B cell (primary cell): ENCODE data around the gene ZBTB6. TPM values are rescaled to one million over a fixed set of nuclear protein-coding genes. Genes with fewer than 3 reads are reported as not detected.

Source experiments
- ATAC-seq: fragments of 200-7000 bp; cut with Tn5 transposase; one replicate; pipeline ENCODE4 v1.10.0; 2021; ENCODE audit warnings: low read depth, mild to moderate bottlenecking, moderate number of reproducible peaks, moderate library complexity
- CTCF ChIA-PET: fragments of 350-600 bp; sonication (Branson Sonifier 250); formaldehyde crosslinking; loops from one replicate; lab custom pipeline; 2021; ENCODE audit warnings: antibody characterized with exemption, inconsistent platforms; lab: Charles Lee
- POLR2A ChIA-PET: fragments of 350-600 bp; sonication (Branson Sonifier 250); formaldehyde crosslinking; loops from one replicate; lab custom pipeline; 2021; ENCODE audit warnings: antibody characterized with exemption; lab: Charles Lee
- DNase-seq: peaks from one replicate; pipeline ENCODE4 v3.0.0; 2013
- H2AFZ ChIP-seq: 2 replicates; pipeline ENCODE4 v1.6.1; 2012; ENCODE audit warnings: mild to moderate bottlenecking, low read depth, low read length; ENCODE audit not compliant: insufficient read depth, poor library complexity, severe bottlenecking
- H3K27ac ChIP-seq, 2 donors: 1 replicate in 1 of 2; 2 replicates in 1 of 2; pipeline ENCODE4 v1.5.1; 2012 to 2013; ENCODE audit warnings: low read length in 2 of 2, mild to moderate bottlenecking in 2 of 2, moderate library complexity in 1 of 2
- H3K27me3 ChIP-seq, 4 experiments: fragments of 200-600 bp in 1 of 4; sonication (generic) in 1 of 4; replicated peaks in 1 of 4; 1 replicate in 2 of 4; 2 replicates in 2 of 4; pipeline versions ENCODE4 v1.6.1 to v1.7.0; 2013 to 2016; ENCODE audit warnings: low read length in 3 of 4, mild to moderate bottlenecking in 2 of 4, mixed read lengths in 1 of 4, moderate library complexity in 1 of 4; ENCODE audit not compliant: insufficient read depth in 4 of 4, control insufficient read depth in 3 of 4; ENCODE audit errors: control extremely low read depth in 1 of 4
- H3K36me3 ChIP-seq, 2 experiments: replicated peaks in 1 of 2; 1 replicate in 1 of 2; 2 replicates in 1 of 2; pipeline versions ENCODE4 v1.6.1 to v1.7.1; 2013; ENCODE audit warnings: low read length in 1 of 2; ENCODE audit not compliant: insufficient read depth in 2 of 2, control insufficient read depth in 1 of 2; ENCODE audit errors: control extremely low read depth in 1 of 2, extremely low read depth in 1 of 2
- H3K4me1 ChIP-seq, 2 donors: fragments of 200-600 bp in 1 of 2; sonication (generic) in 1 of 2; 1 replicate in 1 of 2; 2 replicates in 1 of 2; pipeline versions ENCODE4 v1.5.1 to v1.6.1; 2013 to 2017; ENCODE audit warnings: low read length in 2 of 2; ENCODE audit not compliant: control insufficient read depth in 2 of 2, insufficient read depth in 2 of 2
- H3K4me2 ChIP-seq: replicated peaks from 2 replicates; pipeline ENCODE3; 2012; ENCODE audit warnings: mild to moderate bottlenecking, low read depth, low read length; ENCODE audit not compliant: poor library complexity, severe bottlenecking
- H3K4me3 ChIP-seq, 5 experiments: fragments of 200-600 bp in 1 of 5; sonication (generic) in 1 of 5; 1 replicate in 3 of 5; 2 replicates in 2 of 5; pipeline versions ENCODE4 v1.5.1 to v1.7.0; 2011 to 2016; ENCODE audit warnings: low read length in 4 of 5, mild to moderate bottlenecking in 4 of 5, low read depth in 2 of 5, control low read depth in 1 of 5, moderate library complexity in 1 of 5; ENCODE audit not compliant: insufficient read depth in 1 of 5; ENCODE audit errors: control extremely low read depth in 1 of 5, extremely low read depth in 1 of 5
- H3K79me2 ChIP-seq: fragments of 200-600 bp; sonication (generic); one replicate; pipeline ENCODE4 v1.6.0; 2016; ENCODE audit warnings: low read length; ENCODE audit not compliant: control insufficient read depth, insufficient read depth
- H3K9ac ChIP-seq: fragments of 200-600 bp; sonication (generic); 2 replicates; pipeline ENCODE4 v1.6.1; 2017; ENCODE audit warnings: mild to moderate bottlenecking, low read length, moderate library complexity
- H3K9me3 ChIP-seq, 3 donors: one replicate each; pipeline versions ENCODE4 v1.6.1 to v1.7.1; 2013; ENCODE audit warnings: low read length in 2 of 3; ENCODE audit not compliant: control insufficient read depth in 2 of 3, insufficient read depth in 1 of 3; ENCODE audit errors: control extremely low read depth in 1 of 3
- H4K20me1 ChIP-seq: 2 replicates; pipeline ENCODE4 v1.6.0; 2012; ENCODE audit warnings: mild to moderate bottlenecking, low read length; ENCODE audit not compliant: insufficient read depth, control insufficient read depth, poor library complexity, severe bottlenecking
- H3K27ac Mint-ChIP-seq: one replicate; pipeline ENCODE4 v1.8.0; 2021; ENCODE audit warnings: mixed read lengths
- H3K27me3 Mint-ChIP-seq: one replicate; pipeline ENCODE4 v1.8.0; 2021; ENCODE audit warnings: mixed read lengths
- H3K4me1 Mint-ChIP-seq: one replicate; pipeline ENCODE4 v1.8.0; 2021; ENCODE audit warnings: mixed read lengths
- H3K4me3 Mint-ChIP-seq: one replicate; pipeline ENCODE4 v1.8.0; 2021; ENCODE audit warnings: mixed read lengths
- H3K9me3 Mint-ChIP-seq: one replicate; pipeline ENCODE4 v1.8.0; 2022; ENCODE audit warnings: mixed read lengths; ENCODE audit not compliant: insufficient read depth
- EZH2 ChIP-seq: IDR thresholded peaks from 2 replicates; pipeline ENCODE4 v1.6.1; 2012; ENCODE audit warnings: borderline replicate concordance, low read depth, mild to moderate bottlenecking, moderate library complexity, low read length; ENCODE audit not compliant: insufficient read depth, poor library complexity, severe bottlenecking
- WGBS: methylation state at CpG from one replicate; pipeline ENCODE4 v1.1.5; 2013; ENCODE audit warnings: missing lambda C conversion rate; ENCODE audit not compliant: insufficient coverage; 5-methylcytosine and 5-hydroxymethylcytosine counted together
- intact Hi-C: fragments of 100-400 bp; cut with micrococcal nuclease; formaldehyde crosslinking; loops from one replicate; pipeline ENCODE4 v1.10.0; 2022
- polyA plus RNA-seq: library from polyadenylated mRNA; depleted of rRNA; stranded (reverse); fragments of >200 nt; gene quantifications from 2 replicates; pipeline ENCODE4 v1.2.3, GENCODE V29; 2012
- total RNA-seq, 2 donors: library from RNA; stranded (reverse); fragments of 120-200 nt in 1 of 2; gene quantifications; 1 replicate in 1 of 2; 2 replicates in 1 of 2; pipeline versions ENCODE4 v1.2.3 to v1.2.4, GENCODE V29; 2013 to 2022
- TF ChIP-seq, protein P1 (sequence below): fragments of 200-600 bp; IDR thresholded peaks from one replicate; pipeline ENCODE4 v1.8.0; 2022; ENCODE audit warnings: antibody characterized with exemption, mild to moderate bottlenecking

The ZBTB6 gene
- total and polyA plus RNA-seq, 2 donors (not counting 1 experiment from before 2014, with no cell fraction given), result 1.3 to 19.9 TPM

DNA sequence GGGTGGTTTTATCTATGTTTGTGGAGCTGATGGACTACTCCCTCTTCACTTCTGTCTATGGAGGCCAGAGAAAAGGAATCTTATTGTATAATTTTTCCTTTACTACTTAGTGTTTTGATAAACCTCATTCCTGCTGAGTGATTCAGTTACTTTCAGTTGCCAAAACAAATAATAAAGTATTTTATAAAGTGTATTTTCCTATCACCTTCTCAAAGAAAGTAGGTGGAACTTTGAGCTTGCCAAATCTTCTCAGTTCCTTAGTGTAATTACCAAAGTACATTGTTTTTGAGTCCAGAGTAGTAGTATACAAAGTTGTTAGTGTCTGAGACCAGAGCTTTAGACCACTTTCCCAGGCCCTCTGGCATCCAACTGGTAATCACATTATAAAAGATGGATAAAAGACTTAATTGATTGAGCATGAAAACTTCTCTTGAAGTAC, 41.1 kb upstream of the ZBTB6 start:
- H3K4me1 Mint-ChIP-seq, result peaks cover 23% of the 10 kb centered on the region
- no peaks in the 10 kb centered on the region for H3K4me1 ChIP-seq
- TF ChIP-seq, protein P1, sequence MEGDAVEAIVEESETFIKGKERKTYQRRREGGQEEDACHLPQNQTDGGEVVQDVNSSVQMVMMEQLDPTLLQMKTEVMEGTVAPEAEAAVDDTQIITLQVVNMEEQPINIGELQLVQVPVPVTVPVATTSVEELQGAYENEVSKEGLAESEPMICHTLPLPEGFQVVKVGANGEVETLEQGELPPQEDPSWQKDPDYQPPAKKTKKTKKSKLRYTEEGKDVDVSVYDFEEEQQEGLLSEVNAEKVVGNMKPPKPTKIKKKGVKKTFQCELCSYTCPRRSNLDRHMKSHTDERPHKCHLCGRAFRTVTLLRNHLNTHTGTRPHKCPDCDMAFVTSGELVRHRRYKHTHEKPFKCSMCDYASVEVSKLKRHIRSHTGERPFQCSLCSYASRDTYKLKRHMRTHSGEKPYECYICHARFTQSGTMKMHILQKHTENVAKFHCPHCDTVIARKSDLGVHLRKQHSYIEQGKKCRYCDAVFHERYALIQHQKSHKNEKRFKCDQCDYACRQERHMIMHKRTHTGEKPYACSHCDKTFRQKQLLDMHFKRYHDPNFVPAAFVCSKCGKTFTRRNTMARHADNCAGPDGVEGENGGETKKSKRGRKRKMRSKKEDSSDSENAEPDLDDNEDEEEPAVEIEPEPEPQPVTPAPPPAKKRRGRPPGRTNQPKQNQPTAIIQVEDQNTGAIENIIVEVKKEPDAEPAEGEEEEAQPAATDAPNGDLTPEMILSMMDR, result no peak
- TF ChIP-seq EZH2, result no peak
- no peak overlapping the region for H3K9ac ChIP-seq
- peaks cover 74% of the 10 kb centered on the region for H3K79me2 ChIP-seq
- no peak overlapping the region for H2AFZ ChIP-seq
- H3K27me3 ChIP-seq, result no peaks in the 10 kb centered on the region
- no peak overlapping the region for H3K27ac ChIP-seq
- peaks cover 27% of the 10 kb centered on the region for H4K20me1 ChIP-seq
- intact Hi-C loops, result no loop called here
- H3K4me3 Mint-ChIP-seq, result no peak overlapping the region
- DNase-seq, result no peak
- peaks cover 0 to 9% of the 10 kb centered on the region in 2 experiments for H3K36me3 ChIP-seq
- H3K4me3 ChIP-seq, result no peak overlapping the region
- H3K4me2 ChIP-seq, result no peak overlapping the region
- H3K27me3 Mint-ChIP-seq, result no peaks in the 10 kb centered on the region
- H3K9me3 Mint-ChIP-seq, result no peaks in the 10 kb centered on the region
- H3K9me3 ChIP-seq, result no peaks in the 10 kb centered on the region
- ChIA-PET CTCF (no interaction called here), POLR2A (no interaction called here)
- H3K27ac Mint-ChIP-seq, result no peak overlapping the region
- ATAC-seq, result no peak

DNA sequence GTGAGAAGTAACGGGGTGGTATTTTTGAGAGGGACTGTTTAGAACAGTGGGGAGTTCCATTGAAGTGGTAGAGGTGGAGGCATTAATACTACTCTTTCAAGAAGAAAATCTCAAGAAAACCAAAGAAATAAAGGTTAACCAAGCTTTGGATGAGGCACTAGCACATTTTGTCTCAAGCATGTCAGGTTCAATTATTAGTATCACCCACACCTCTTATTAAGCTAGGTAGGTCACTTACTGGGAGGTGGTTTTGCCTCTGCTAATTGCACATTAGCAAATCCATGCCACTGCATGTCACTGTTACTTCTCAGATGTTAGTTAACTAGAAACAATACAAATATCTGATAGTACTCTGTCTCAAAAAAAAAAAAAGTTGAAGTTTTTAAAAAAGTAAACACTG, 37.9 kb upstream of the ZBTB6 start:
- Histone ChIP-seq H4K20me1 (peaks cover 51% of the 10 kb centered on the region), H2AFZ (no peak overlapping the region), H3K36me3 (no peaks in the 10 kb centered on the region), H3K4me2 (no peak overlapping the region), H3K9ac (no peak overlapping the region), H3K4me3 (no peak overlapping the region), H3K27ac (no peak overlapping the region), H3K9me3 (no peaks in the 10 kb centered on the region), H3K4me1 (no peaks in the 10 kb centered on the region), H3K79me2 (peaks cover 96% of the 10 kb centered on the region), H3K27me3 (no peaks in the 10 kb centered on the region)
- H3K4me1 Mint-ChIP-seq, result peaks cover 34% of the 10 kb centered on the region
- H3K4me3 Mint-ChIP-seq, result no peak overlapping the region
- DNase-seq (no peak), ATAC-seq (no peak)
- no peaks in the 10 kb centered on the region for H3K9me3 Mint-ChIP-seq
- POLR2A ChIA-PET, result no interaction called here
- no peak overlapping the region for H3K27ac Mint-ChIP-seq
- CTCF ChIA-PET, result no interaction called here
- TF ChIP-seq, protein P1, result no peak
- no peak for TF ChIP-seq EZH2
- no CpG with 5 or more reads among the region's 1 CpG for WGBS
- intact Hi-C loops, result no loop called here
- H3K27me3 Mint-ChIP-seq, result no peaks in the 10 kb centered on the region
